GM19240 (cell line): Measurements from ENCODE around the gene SEMA4C.

ENCODE experiments used
- DNase-seq: peaks from one replicate; pipeline ENCODE4 v3.0.0; 2011; ENCODE audit warnings: low spot score; ENCODE audit not compliant: insufficient read length

SEMA4C gene

GRCh38 chr2:96869822-96870625 lies at the start of gene SEMA4C:
Gene SEMA4C (minus strand): TSS chr2:96870080. CDS start chr2:96867886, 2,194 bp downstream.
- no peak for DNase-seq

- DNase-seq = no peak
These were observed 49.1 kb upstream of the SEMA4C start for GRCh38 chr2:96918754-96919550.

DNA sequence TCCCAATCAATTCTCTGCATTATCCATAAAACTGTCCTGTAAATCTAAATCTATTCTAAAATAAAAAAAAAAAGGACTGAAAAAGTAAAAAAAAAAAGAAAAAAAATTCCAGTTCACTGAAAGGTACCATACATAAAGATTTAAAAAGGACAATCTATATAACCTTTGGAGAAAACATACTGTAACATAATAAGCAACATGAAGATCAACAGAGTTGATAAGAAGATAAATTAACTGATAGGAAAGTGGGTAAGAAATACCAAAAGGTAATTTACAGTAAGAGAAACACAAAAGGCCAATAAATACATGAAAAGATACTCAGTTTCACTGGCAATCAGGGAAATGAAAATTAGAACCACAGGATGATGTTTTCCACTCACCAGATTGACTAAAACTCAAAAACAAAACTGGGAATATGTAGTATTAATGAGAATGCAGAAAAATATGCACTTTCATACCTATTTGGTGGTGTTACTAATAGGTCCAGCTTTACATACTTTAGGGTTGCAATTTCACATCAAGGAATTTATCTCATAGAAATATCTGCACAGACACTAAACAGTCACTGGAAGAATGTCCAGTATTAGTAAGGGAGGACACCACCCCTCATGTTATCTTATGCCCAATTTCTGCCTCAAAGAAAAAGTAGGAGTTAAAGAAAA lies 48.3 kb upstream of the SEMA4C start:
- DNase-seq = no peak

DNA sequence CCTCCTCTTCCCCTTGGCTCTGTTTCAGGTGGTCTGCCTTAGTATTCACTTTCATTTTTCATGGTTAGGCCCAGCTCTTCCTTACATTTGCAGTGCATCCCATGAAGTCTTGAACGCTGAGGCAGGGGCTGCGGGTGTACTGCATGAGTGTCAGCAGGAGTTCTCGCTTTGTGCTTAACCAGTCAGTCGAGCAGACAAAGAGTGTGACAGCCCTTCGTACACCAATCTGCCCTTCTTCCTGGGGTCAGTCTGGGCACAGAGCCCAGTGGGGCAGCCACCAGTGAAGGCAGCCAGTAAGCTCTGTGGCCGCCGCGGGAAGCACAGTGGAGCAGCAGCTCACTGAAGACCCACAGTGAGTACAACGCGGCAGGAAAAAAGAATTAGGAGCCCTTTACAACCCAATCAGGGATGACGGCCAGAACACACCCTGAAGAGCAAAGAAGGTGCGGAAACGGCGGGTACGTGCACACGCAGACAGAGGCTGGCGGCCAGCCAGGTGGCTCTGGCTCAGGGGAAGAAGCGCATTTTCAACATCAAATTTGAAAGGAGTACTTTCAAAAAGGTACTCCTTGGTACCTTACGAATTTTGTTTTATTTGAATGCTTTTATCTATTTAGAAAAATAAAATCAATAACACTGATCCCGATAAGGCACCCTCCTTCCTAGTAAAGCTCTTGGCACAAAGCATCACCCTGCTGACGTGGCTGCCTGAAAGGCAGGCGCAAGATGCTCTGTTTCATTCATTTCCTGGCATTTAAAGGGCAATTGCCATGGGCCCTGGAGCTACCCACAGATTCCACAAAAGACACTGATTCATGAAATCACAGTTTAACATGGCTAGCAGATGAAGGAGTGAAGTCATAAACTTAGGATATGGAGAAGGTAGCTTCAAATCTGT lies 47.0 kb upstream of the SEMA4C start:
- DNase-seq = no peak

GRCh38 chr2:96916156-96916630 lies 46.3 kb upstream of the SEMA4C start:
- DNase-seq = no peak

GRCh38 chr2:96914332-96914731 lies 44.5 kb upstream of the SEMA4C start:
- DNase-seq = no peak

DNA sequence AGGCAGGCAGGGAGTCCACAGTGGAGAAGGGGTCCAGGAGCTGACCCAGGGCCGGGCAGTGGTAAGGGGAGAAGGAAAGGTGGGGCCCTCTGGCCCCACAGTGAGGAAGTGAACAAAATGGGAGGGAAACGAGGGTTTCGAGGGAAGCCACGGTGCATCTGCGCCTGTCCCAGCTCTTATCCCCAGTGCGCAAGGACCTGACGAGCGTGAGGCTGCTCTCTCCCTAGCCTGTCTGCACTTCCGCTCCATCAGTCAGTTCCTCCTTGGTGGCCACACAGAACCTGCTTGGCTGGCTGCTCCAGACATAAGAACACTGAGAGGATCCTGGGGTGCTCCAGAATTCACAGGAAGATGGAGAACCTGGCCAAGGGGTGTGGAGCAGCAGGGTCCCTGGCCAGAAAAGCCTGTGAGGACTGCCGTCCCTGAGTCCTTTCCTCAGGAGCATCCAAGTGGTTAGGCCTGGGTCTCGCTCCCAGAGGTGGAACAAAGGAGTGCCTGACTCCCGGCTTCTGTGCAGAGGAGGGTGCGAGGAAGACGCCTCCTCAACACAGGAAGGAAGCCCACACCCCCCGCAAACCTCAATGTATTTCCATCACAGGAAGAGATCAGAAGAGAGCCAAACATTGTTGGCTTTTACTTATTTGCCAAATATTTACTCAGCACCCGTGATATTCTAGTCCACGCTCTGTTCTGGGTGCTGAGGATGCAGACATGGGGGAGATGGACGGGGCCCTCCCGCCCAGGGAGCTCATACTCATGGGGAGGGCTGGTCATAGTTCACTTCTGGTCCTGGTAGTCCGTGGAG lies 43.7 kb upstream of the SEMA4C start:
- no peak for DNase-seq

GRCh38 chr2:96913117-96913397 lies 43.2 kb upstream of the SEMA4C start:
- DNase-seq = no peak

DNA sequence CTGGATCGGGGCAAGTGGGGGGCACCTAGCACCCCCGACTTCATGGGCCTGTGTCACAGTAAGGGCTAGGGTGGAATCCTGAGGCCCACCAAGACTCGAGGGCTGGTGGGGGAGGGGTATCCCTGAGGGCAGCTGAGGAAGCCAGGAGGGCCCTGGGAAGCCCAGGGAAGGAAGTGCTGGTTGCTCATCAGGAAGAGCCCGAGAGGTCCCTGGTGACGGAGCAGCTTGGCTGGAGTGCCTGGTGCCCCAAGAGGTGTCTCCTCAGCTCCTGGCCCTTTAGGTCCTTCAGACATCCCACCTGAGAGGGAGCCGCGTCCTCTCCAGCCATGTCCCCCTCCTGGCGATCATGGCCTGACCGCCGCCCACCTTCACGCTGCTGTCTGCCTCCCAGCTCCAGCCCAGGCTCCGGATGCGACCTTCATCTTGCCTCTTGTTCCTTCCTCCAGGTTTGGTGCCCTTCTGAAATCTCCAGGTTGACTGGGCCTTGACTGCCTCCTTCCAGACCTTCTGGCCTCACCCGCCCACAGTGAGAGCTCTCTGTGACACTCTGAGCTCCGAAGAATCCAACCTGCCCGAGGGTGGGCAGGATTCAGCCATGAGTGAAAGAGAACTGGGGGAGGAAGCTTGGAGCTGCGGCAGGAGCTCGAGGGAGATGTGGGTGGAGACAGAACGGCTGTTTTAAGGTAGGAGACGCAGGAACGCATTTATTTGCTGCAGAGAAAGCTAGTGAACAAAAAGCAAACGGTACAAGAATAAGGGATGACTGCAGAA lies 42.7 kb upstream of the SEMA4C start:
- DNase-seq = no peak

- DNase-seq = no peak
These were observed 39.7 kb upstream of the SEMA4C start for GRCh38 chr2:96909611-96910021.

DNA sequence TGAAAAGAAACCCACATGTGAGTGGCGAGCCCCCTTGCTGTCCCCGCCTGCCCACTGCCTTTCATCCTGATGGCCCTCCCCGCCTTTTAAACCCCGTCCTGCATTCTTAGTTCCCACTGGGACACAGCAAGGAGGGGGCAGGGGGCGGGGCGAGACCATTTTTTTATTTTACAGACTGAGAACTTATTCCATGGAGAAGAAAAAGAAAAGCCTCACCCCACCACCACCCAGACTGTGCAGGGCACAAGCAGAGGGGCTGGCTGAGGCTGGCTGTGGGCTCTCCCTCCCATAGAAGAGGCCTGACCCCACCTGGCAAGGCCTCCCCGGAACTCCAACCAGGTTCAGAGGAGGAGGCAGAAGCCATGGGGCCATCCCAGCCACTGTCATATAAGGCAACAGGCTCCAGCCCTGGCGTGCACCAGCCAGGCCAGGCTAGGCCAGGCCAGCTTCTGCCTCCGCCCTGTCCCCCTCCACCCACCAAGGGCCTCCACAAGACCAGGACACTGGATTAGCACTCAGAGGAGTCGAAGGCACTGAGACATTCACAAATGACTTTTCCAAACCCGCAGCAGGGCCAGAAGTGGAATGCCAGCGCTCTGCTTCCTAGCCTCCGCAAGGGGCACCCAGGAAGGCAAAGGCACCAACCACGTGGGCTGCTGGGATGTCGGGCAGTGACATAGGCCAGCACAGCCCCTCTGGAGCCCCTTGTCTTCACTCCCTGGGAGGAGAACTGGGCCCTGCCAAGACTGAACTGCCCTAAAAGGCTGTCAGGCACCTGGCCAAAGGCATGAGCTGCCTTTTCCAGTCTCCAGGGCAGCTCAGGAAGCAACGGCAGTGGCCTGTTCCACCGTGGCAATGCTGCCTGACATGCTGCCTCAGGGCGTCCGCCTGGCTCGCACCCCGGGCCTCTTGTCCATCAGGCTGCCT lies 37.5 kb upstream of the SEMA4C start:
- no peak for DNase-seq

DNA sequence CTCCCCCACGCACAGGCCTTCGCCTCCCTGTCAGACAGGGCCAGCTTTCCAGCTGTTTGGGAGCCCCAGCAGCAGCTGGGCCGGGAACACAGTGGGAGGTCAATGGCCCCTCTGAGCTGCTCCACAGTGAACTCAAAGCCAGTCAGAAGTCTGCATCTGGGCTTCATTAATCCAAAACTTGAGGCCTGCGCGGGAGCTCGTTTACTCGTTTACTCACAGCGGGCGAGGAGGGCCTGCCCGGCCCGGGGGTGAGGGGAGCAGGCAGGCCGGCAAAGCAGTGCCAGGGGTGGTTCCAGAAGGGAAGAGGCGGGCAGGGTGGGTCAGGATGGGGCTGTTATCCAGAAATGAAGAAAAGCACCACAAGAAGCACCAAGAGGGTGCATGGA lies 36.8 kb upstream of the SEMA4C start:
- no peak for DNase-seq

- no peak for DNase-seq
These were observed 33.9 kb upstream of the SEMA4C start for GRCh38 chr2:96903815-96904214.

- no peak for DNase-seq
These were observed 33.4 kb upstream of the SEMA4C start for GRCh38 chr2:96903318-96903717.

GRCh38 chr2:96900237-96900636 lies 30.4 kb upstream of the SEMA4C start:
- no peak for DNase-seq

DNA sequence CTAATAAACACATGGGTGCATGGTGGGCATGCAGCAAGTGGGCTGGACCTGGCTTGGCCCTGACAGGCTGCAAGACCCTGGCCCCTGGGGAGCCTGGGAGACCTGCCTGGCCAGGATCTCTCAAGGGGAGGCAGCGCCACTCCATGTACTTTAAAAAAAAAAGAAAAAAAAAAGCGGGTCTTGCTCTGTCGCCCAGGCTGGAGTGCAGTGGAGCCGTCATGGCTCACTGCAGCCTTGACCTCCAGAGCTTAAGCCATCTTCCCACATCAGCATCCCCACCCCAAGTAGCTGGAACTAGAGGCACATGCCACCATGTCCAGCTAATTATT lies 29.5 kb upstream of the SEMA4C start:
- no peak for DNase-seq

- DNase-seq = no peak
These were observed 28.9 kb upstream of the SEMA4C start for GRCh38 chr2:96898641-96899412.

- DNase-seq = no peak
These were observed 28.2 kb upstream of the SEMA4C start for GRCh38 chr2:96898135-96898505.
